AG09319 (cell line): ENCODE data around the gene ZNF93.
"Not testable (repeated sequence)": the region's sequence is repeated elsewhere in the genome, so short reads cannot be mapped to it uniquely, and the experiment has no call there.

Experiments used
- DNase-seq: peaks from one replicate; pipeline ENCODE4 v3.0.0-alpha.2; 2010; ENCODE audit warnings: low read depth; ENCODE audit errors: extremely low read depth
- CTCF ChIP-seq: IDR thresholded peaks from 2 replicates; pipeline ENCODE4 v1.5.1; 2011; ENCODE audit warnings: low read depth, mild to moderate bottlenecking, inconsistent platforms, low read length, moderate library complexity

The ZNF93 gene

GRCh38 chr19:19946226-19946625 is 45.5 kb downstream of the ZNF93 start:
- no peak for TF ChIP-seq CTCF

GRCh38 chr19:19948800-19949199 is 48.1 kb downstream of the ZNF93 start:
- no peak for DNase-seq
- no peak for TF ChIP-seq CTCF

More at GRCh38 chr19:19946226-19946625, 45.5 kb downstream of the ZNF93 start:
- DNase-seq: no peak

- TF ChIP-seq CTCF: no peak
- no peak for DNase-seq
Measured at GRCh38 chr19:19955208-19955607, 54.5 kb downstream of the ZNF93 start.

- no peak for DNase-seq
- no peak for TF ChIP-seq CTCF
Measured at GRCh38 chr19:19956434-19957075, 55.8 kb downstream of the ZNF93 start.

GRCh38 chr19:19957766-19958165 is 57.0 kb downstream of the ZNF93 start:
- DNase-seq: not testable (repeated sequence)

GRCh38 chr19:19959151-19959799 is 58.5 kb downstream of the ZNF93 start:
- DNase-seq: peak; percentile 18

GRCh38 chr19:19964416-19964815 is 63.7 kb downstream of the ZNF93 start:
- TF ChIP-seq CTCF: no peak
- DNase-seq: no peak

More at GRCh38 chr19:19959151-19959799, 58.5 kb downstream of the ZNF93 start:
- peak; percentile 47 for TF ChIP-seq CTCF

GRCh38 chr19:19966126-19966525 is 65.4 kb downstream of the ZNF93 start:
- DNase-seq: not testable (repeated sequence)
